Measurements from ENCODE around the gene CIAPIN1. TPM values are rescaled to one million over a fixed set of nuclear protein-coding genes. Genes with fewer than 3 reads are reported as not detected.

The CIAPIN1 gene
- total and polyA plus RNA-seq, 5 experiments from 2014 or later = 37.2 to 143 (median 81.1) TPM

DNA sequence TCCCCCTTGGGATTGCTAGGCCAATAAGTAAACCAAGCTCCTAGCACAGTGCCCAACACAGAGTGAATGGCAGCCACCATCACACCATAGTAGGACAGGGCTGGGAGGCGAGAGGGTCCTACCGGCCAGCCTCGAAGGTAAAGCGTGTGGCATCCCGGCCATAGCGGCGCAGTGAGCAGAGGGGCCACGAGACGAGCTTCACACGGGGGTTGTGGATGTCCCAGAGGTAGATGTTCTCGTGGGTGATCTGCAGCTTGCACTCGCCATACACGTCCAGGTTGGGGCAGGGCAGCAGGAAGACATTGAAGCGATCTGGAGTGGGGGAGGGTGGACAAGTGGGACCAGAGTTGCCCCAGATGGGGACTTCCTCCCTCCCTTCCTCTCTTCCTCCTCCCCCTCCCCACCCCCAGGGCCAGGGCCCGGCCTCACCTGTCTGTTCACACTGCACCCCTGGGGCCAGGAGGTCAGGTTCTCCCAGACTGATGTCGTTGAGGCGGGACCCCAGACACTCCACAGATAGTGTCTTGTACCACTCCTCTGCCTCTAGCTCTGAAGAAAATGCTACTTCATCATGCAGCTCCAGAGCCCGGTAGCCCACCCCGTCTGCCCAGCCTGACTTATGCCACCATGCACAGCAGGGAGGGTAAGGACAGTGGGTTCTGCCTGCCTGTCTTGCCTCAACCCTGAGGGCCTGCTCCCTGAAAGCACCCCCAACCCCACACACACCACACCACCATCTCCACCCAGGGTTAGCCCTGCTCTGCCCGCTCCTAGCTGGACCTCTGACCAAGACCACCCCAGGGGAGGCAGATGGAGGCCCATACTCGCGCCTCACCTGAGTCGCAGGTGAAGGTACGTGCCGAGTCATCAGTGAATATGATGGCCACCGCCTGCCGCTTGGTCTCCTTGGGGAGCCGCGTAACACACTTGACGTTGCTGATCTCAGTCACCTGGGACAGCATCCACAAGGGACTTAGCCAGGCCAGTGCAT is 27.8 kb upstream of the CIAPIN1 start:
- ATAC-seq (no peak), DNase-seq (no peak)
- H3K36me3 Mint-ChIP-seq = peaks cover 0 to 25% (median 0%) of the 10 kb centered on the region in 3 donors
- H3K9me3 Mint-ChIP-seq = no peaks in the 10 kb centered on the region
- H3K4me3 Mint-ChIP-seq = peak overlapping the region in 1 of 10 donors; percentile 36
- no peaks in the 10 kb centered on the region for H3K27me3 Mint-ChIP-seq
- peak overlapping the region in 6 of 10 donors; percentile 21 to 73 (median 47) for H3K27ac Mint-ChIP-seq
- H3K4me1 Mint-ChIP-seq = peaks cover 10 to 24% (median 21%) of the 10 kb centered on the region in 4 donors
- POLR2A ChIA-PET = interaction anchor here (0.6 to 2.2 kb wide), 4 partner anchors 9 to 459 kb away, joined by 3 to 5 read pairs (median 4); no protein-coding TSS in a partner anchor

DNA sequence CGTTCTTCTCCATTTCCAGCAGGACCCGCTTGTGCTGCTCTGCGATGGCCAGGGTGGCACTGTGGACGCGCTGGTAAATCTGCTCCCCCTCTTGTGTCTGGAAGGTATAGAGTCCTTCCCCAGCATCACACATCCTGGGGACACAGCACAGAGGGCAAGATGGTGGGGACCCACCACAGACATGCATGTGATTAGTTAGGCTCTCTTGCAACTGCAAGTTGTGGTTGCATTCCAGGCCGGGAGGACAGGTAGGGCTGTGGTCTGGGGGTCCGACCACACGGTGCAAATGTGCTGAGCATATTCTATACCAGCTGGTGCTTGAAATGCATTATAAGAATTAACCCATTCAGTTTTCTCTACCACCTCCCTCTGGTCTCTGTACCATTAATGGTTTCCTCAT is 26.7 kb upstream of the CIAPIN1 start:
- no peak for DNase-seq
- Mint-ChIP-seq H3K9me3 (no peaks in the 10 kb centered on the region), H3K27ac (peak overlapping the region in 3 of 10 donors; percentile 22 to 73 (median 24)), H3K4me1 (peaks cover 8 to 19% (median 16%) of the 10 kb centered on the region in 4 donors), H3K36me3 (peaks cover 0 to 33% (median 0%) of the 10 kb centered on the region in 3 donors), H3K27me3 (no peaks in the 10 kb centered on the region), H3K4me3 (no peak overlapping the region)
- ATAC-seq = no peak
- POLR2A ChIA-PET = interaction anchor here (1.2 to 2.2 kb wide), 3 partner anchors 9 to 12 kb away, joined by 4 to 7 read pairs (median 5); partner anchors contain the start of gene POLR2C

DNA sequence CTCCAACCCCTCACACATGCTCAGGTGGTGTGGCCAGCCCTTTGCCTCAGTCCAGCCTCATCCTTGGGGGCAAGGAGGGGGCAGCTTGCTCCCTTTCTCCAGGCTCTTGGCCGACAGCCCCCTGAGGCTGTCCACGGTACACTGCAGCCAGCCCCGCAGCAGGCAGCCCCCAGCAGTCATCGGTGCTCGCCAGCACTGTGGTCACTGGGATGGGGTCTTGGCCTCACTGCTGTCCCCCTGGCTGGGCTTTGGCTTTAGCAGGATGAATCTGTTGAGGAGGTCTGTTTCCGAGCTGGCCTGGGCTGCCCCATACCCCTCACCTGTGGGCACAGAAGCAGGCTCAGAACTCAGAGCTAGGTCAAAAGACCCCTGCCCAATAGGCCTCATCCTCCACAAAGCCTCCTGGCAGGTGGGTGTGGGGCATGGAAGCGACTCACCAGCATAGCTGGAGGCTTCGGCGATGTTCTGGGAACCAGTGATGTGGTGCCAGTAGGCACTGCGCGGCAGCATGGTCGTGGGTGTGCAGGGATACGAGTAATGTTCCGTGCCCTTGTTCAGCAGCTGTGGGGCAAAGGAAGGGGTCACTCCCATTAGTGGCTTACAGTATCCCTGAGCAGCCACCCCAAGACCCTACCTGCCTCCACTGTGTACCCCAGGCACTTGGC is 26.1 kb upstream of the CIAPIN1 start:
- POLR2A ChIA-PET = interaction anchor here (1.7 to 2.2 kb wide), 2 partner anchors 9 to 11 kb away, joined by 4 to 7 read pairs; partner anchors contain the start of gene POLR2C
- Mint-ChIP-seq H3K27ac (peak overlapping the region in 3 of 10 donors; percentile 49 to 65 (median 59)), H3K36me3 (peaks cover 0 to 36% (median 1%) of the 10 kb centered on the region in 3 donors), H3K27me3 (no peaks in the 10 kb centered on the region), H3K4me3 (no peak overlapping the region), H3K9me3 (no peaks in the 10 kb centered on the region), H3K4me1 (peaks cover 8 to 19% (median 12%) of the 10 kb centered on the region in 4 donors)
- ATAC-seq (no peak), DNase-seq (no peak)

DNA sequence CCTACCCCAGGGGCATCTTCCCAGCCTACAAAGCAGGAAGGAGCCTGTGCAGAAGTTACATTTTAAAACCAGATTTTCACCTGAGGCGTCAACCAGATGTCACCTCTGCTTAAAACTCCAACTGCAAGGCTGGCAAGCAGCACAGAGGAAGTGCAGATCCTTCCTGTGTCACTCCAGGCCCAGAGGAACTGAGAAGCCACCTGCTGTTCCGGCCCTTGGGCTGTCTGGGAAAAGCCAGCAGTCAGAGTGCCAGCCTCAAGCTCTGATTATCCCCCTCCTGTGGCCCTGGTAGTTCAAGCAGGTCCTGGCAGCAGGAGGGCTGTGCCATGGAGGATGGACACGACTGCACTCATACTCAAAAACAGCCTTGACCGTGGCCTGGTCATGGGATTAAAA is 25.5 kb upstream of the CIAPIN1 start:
- H3K4me1 Mint-ChIP-seq = peaks cover 8 to 19% (median 13%) of the 10 kb centered on the region in 4 donors
- no peaks in the 10 kb centered on the region for H3K9me3 Mint-ChIP-seq
- no peaks in the 10 kb centered on the region for H3K27me3 Mint-ChIP-seq
- peak overlapping the region in 4 of 10 donors; percentile 7 to 65 (median 30) for H3K27ac Mint-ChIP-seq
- no peak for DNase-seq
- H3K4me3 Mint-ChIP-seq = no peak overlapping the region
- H3K36me3 Mint-ChIP-seq = peaks cover 0 to 43% (median 3%) of the 10 kb centered on the region in 3 donors
- ATAC-seq = no peak
- POLR2A ChIA-PET = interaction anchor here (1.7 kb wide), 1 partner anchor 10 kb away, joined by 7 read pairs; the partner anchor contains the start of gene POLR2C

DNA sequence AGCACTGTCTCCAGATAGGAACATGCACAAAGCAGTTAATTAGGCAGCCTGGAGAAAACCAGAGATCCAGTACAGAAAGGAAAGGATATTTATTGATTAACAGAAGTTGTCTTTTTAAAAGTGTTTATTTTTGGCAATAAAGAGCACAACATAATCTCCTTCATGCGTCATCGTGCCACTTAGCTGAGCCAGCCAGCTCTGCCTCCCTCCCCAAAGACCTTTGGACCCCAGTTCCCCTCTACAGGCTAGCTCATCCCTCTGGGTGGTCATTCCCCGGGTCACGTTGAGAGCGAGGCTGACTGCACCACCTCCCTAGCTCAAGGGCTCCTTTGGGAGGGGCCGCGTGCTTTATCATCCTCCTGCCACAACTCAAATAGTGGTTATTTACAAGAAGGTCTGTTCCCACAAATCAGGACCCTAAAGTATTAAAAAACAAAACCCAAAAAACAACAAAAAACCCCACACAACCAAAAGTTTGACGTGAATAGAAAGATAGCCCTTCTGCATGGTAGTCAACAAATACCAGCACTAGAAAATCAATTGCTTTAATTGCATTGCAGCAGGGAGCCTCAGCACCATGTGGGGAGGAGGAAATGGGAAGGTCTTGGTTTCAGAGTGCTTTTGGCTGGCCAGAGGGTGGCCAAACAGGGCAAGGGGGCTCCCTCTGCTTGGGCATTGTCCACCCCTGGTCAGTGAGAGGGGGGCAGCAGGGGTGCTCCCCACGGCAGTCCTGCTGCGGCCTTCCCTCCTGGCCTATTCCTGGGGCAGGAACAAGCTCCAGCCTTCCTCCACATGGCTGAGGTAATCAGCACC is 24.9 kb upstream of the CIAPIN1 start:
- Mint-ChIP-seq H3K36me3 (peaks cover 0 to 49% (median 3%) of the 10 kb centered on the region in 3 donors), H3K27me3 (no peaks in the 10 kb centered on the region), H3K9me3 (no peaks in the 10 kb centered on the region), H3K4me3 (no peak overlapping the region), H3K4me1 (peaks cover 8 to 19% (median 11%) of the 10 kb centered on the region in 4 donors), H3K27ac (peak overlapping the region in 4 of 10 donors; percentile 24 to 65 (median 44))
- DNase-seq (no peak), ATAC-seq (no peak)
- POLR2A ChIA-PET = interaction anchor here (0.9 to 1.7 kb wide), 2 partner anchors 10 kb away, joined by 4 to 7 read pairs; partner anchors contain the start of gene POLR2C

GRCh38 chr16:57471209-57471608 is 24.0 kb upstream of the CIAPIN1 start:
- Mint-ChIP-seq H3K4me1 (peaks cover 4 to 15% (median 8%) of the 10 kb centered on the region in 4 donors), H3K4me3 (no peak overlapping the region), H3K27ac (peak overlapping the region in 4 of 10 donors; percentile 4 to 43 (median 32)), H3K27me3 (no peaks in the 10 kb centered on the region), H3K9me3 (no peaks in the 10 kb centered on the region), H3K36me3 (peaks cover 0 to 56% (median 3%) of the 10 kb centered on the region in 3 donors)
- POLR2A ChIA-PET = interaction anchor here (0.9 kb wide), 1 partner anchor 9 kb away, joined by 4 read pairs; the partner anchor contains the start of gene POLR2C
- ATAC-seq (no peak), DNase-seq (no peak)

DNA sequence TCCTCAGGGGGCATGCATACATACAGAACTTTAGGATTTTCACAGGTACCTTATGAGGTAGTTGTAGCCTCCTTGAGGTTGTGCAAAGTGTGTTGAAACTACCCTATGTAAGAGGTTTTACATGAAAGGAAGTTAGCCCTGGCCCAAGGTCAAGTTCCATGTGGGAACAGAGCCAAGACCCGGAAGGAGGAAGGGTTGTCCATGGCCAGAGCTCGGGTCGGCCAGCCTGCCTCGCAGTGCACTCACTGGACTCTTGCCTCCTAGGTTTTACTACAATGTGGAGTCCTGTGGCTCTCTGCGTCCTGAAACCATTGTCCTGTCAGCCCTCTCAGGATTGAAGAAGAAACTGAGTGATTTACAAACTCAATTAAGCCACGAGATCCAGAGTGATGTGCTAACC is 23.5 kb upstream of the CIAPIN1 start:
- peak overlapping the region in 2 of 10 donors; percentile 4 to 15 for H3K27ac Mint-ChIP-seq
- no peak for ATAC-seq
- no peaks in the 10 kb centered on the region for H3K9me3 Mint-ChIP-seq
- H3K4me1 Mint-ChIP-seq = peaks cover 3 to 15% (median 7%) of the 10 kb centered on the region in 4 donors
- POLR2A ChIA-PET = no interaction called here
- H3K4me3 Mint-ChIP-seq = no peak overlapping the region
- H3K27me3 Mint-ChIP-seq = no peaks in the 10 kb centered on the region
- no peak for DNase-seq
- H3K36me3 Mint-ChIP-seq = peaks cover 0 to 61% (median 3%) of the 10 kb centered on the region in 3 donors

DNA sequence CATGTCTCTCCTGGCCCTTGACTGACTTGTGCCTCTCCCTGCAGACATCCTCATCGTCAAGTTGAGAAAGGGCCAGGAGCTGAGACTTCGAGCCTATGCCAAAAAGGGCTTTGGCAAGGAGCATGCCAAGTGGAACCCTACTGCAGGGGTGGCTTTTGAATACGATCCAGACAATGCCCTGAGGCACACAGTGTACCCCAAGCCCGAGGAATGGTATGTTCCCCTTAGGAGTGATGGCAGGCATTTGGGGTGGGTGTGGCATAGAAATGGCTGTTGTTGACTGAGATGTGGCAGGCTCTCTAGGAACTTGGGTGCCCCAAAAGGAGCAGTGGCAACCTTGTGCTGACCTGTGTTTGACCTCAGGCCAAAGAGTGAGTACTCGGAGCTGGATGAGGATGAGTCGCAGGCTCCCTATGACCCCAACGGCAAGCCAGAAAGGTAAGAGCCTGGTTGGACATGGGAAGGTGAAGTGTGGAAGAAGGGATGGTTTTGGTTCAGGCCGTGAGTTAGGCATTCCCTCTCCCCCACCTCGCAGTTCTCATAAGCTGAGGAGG is 22.8 kb upstream of the CIAPIN1 start:
- Mint-ChIP-seq H3K36me3 (peaks cover 0 to 68% (median 3%) of the 10 kb centered on the region in 3 donors), H3K4me3 (no peak overlapping the region), H3K4me1 (peaks cover 5 to 20% (median 12%) of the 10 kb centered on the region in 4 donors), H3K27me3 (no peaks in the 10 kb centered on the region), H3K27ac (peak overlapping the region in 1 of 10 donors; percentile 27), H3K9me3 (no peaks in the 10 kb centered on the region)
- ATAC-seq = no peak
- POLR2A ChIA-PET = no interaction called here
- no peak for DNase-seq

- Mint-ChIP-seq H3K4me1 (peaks cover 12 to 29% (median 21%) of the 10 kb centered on the region in 4 donors), H3K36me3 (peaks cover 0 to 77% (median 3%) of the 10 kb centered on the region in 3 donors), H3K4me3 (no peak overlapping the region), H3K27me3 (no peaks in the 10 kb centered on the region), H3K9me3 (no peaks in the 10 kb centered on the region), H3K27ac (no peak overlapping the region)
- ATAC-seq (no peak), DNase-seq (no peak)
- POLR2A ChIA-PET = interaction anchor here (0.6 kb wide), 1 partner anchor 68 kb away, joined by 4 read pairs; the partner anchor contains the start of gene CCDC102A
Measured at GRCh38 chr16:57469046-57469445, 21.9 kb upstream of the CIAPIN1 start.

- ATAC-seq = no peak
- POLR2A ChIA-PET = interaction anchor here (0.6 kb wide), 1 partner anchor 68 kb away, joined by 4 read pairs; the partner anchor contains the start of gene CCDC102A
- Mint-ChIP-seq H3K36me3 (peaks cover 0 to 81% (median 3%) of the 10 kb centered on the region in 3 donors), H3K9me3 (no peaks in the 10 kb centered on the region), H3K27ac (peak overlapping the region in 3 of 10 donors; percentile 21 to 52 (median 28)), H3K4me3 (no peak overlapping the region), H3K27me3 (no peaks in the 10 kb centered on the region), H3K4me1 (peaks cover 12 to 36% (median 28%) of the 10 kb centered on the region in 4 donors)
- no peak for DNase-seq
Measured at GRCh38 chr16:57468346-57468745, 21.2 kb upstream of the CIAPIN1 start.

- Mint-ChIP-seq H3K36me3 (peaks cover 0 to 76% (median 5%) of the 10 kb centered on the region in 3 donors), H3K4me3 (peak overlapping the region in 9 of 10 donors; percentile 25 to 100 (median 97)), H3K4me1 (peaks cover 20 to 48% (median 37%) of the 10 kb centered on the region in 4 donors), H3K27ac (peak overlapping the region in 8 of 10 donors; percentile 39 to 100 (median 68)), H3K9me3 (no peaks in the 10 kb centered on the region), H3K27me3 (no peaks in the 10 kb centered on the region)
- ATAC-seq (no peak), DNase-seq (no peak)
- POLR2A ChIA-PET = interaction anchor here (0.6 to 1.4 kb wide), 6 partner anchors 10 to 62 kb away, joined by 3 to 5 read pairs (median 3); partner anchors contain the start of gene COQ9
Measured at GRCh38 chr16:57464523-57464922, 17.3 kb upstream of the CIAPIN1 start.

All from naive thymus-derived CD8-positive, alpha-beta T cell (primary cell).